Left cardiac atrium (tissue), 4 donors: ENCODE data around the gene MBD3L2B. TPM values are rescaled to one million over a fixed set of nuclear protein-coding genes. Genes with fewer than 3 reads are reported as not detected.

Source experiments
- ATAC-seq, 2 donors: fragments of 200-7000 bp; cut with Tn5 transposase; one replicate each; pipeline ENCODE4 v1.9.1; 2020; ENCODE audit warnings: mild to moderate bottlenecking in 2 of 2, moderate library complexity in 2 of 2
- DNase-seq: peaks from one replicate; pipeline ENCODE4 v3.0.0-alpha.2; 2020
- intact Hi-C, 2 donors: fragments of 100-400 bp; cut with DNase I; formaldehyde crosslinking; loops; one replicate each; pipeline versions ENCODE4 v1.14.1 to v1.15.1; 2022 to 2023
- total RNA-seq, 2 donors: library from RNA; stranded (reverse); fragmentation: NEBNext Ultra II Directional; extraction: Animal tissue kit (Norgen Biotek cat#: 25700); gene quantifications; one replicate each; pipeline ENCODE4 v1.2.1, GENCODE V29; 2021
- donor health status: DM: no; HTN: yes; CAD: no.
- donor health status: DM: no; HTN: yes; CAD: no; lungs with severe emphysema.
- donor health status: DM: yes; HTN: yes; CAD: no.
- donor health status: Dilated cardiomyopathy.

MBD3L2B gene
- total RNA-seq, 2 donors from 2014 or later = not detected

DNA sequence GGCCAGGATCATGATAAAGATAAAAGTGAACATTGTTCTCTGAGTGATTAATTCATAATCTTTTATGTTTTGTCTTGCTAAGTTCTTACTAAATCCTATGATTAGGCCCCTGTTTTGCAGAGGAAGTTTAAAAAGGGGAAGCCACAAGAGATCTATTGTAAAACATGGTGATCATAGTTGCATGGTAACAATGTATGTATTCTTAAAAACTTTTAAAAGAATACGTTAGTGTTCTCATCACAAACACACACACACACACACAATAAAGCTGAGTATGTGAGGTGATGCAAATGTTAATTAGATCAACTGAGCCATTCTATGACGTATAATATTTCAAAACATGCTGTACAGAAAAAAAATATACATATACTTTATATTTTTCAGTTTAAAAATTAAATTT, 51.2 kb downstream of the MBD3L2B start:
- DNase-seq = no peak
- intact Hi-C loops = no loop called here
- ATAC-seq = no peak

DNA sequence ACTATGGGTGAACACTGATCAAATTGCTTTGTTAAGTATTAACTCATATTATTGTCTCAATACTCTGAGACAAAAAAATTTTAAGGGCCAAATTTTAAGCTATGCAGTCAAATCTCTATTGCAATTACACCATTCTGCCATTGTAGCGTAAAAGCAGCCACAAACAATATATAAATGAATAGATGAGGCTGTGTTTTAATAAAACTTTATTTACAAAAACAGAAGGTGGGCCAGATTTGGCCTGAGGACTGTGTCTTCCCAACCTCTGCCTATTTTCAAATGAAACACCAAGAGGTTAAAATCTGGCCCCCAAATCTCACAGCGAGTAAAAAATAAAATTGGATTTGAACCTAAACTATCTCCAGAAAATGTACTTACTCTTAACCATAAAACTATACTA, 51.7 kb downstream of the MBD3L2B start:
- no peak for ATAC-seq
- intact Hi-C loops = no loop called here
- DNase-seq = no peak

Other genes starting within 250 kb of the MBD3L2B start
- 1 to 10 TPM; 3.9 to 7.4 TPM for gene VAV1, start 248.7 kb downstream of the MBD3L2B start, total RNA-seq
- under 1 TPM; 0.21 to 0.31 TPM for gene ADGRE1, start 133.9 kb downstream of the MBD3L2B start, total RNA-seq
- not detected for gene MBD3L5, start 9.1 kb upstream of the MBD3L2B start, total RNA-seq
- not detected for gene MBD3L4, start 18.7 kb upstream of the MBD3L2B start, total RNA-seq
- gene MBD3L2, start 27.9 kb upstream of the MBD3L2B start, total RNA-seq = not detected
- not detected for gene MBD3L3, start 37.2 kb upstream of the MBD3L2B start, total RNA-seq
- 1 to 10 TPM; 4.4 to 6.3 TPM for gene ZNF557, start 48.3 kb upstream of the MBD3L2B start, total RNA-seq